DOHH2 (cell line): ENCODE data around the gene SKOR2.

Experiments used
- CTCF ChIP-seq: fragments of 200-600 bp; sonication (generic); IDR thresholded peaks from one replicate; pipeline ENCODE4 v1.5.1; 2014; ENCODE audit warnings: antibody characterized with exemption, mild to moderate bottlenecking, low read depth, low read length; ENCODE audit not compliant: poor library complexity, severe bottlenecking
- EZH2phosphoT487 ChIP-seq: fragments of 200-600 bp; sonication (generic); IDR thresholded peaks from 2 replicates; pipeline ENCODE4 v1.6.1; 2017; ENCODE audit warnings: borderline replicate concordance, mild to moderate bottlenecking, antibody characterized with exemption, low read length, moderate library complexity, mixed read lengths

GRCh38 chr18:47261902-47262300, 10.4 kb upstream of the SKOR2 start:
- TF ChIP-seq CTCF (no peak), EZH2phosphoT487 (no peak)
